Activated naive CD8-positive, alpha-beta T cell treated with anti-CD3 and anti-CD28 coated beads, Interleukin-2, amount 10 ng/mL, durations not matched to agents 7 days and 5 days (primary cell): Measurements from ENCODE around the gene MEX3C. TPM values are rescaled to one million over a fixed set of nuclear protein-coding genes. Genes with fewer than 3 reads are reported as not detected.

Experiments
- ATAC-seq: fragments of 150-1000 bp; cut with Tn5 transposase; one replicate; pipeline ENCODE4 v1.10.0; 2021; ENCODE audit warnings: low read depth, moderate library complexity
- POLR2A ChIA-PET: fragments of 350-600 bp; sonication (Branson Sonifier 250); formaldehyde crosslinking; loops from one replicate; lab custom pipeline; 2021; ENCODE audit warnings: antibody characterized with exemption; lab: Charles Lee
- DNase-seq: peaks from one replicate; pipeline ENCODE4 v3.0.0; 2021
- H3K27ac Mint-ChIP-seq: one replicate; pipeline ENCODE4 v1.8.0; 2022; ENCODE audit warnings: mild to moderate bottlenecking, mixed read lengths
- H3K27me3 Mint-ChIP-seq: one replicate; pipeline ENCODE4 v1.8.0; 2022; ENCODE audit warnings: mild to moderate bottlenecking, moderate library complexity, mixed read lengths
- H3K36me3 Mint-ChIP-seq: one replicate; pipeline ENCODE4 v1.8.0; 2021; ENCODE audit warnings: mild to moderate bottlenecking, mixed read lengths
- H3K4me1 Mint-ChIP-seq: one replicate; pipeline ENCODE4 v1.8.0; 2021; ENCODE audit warnings: mixed read lengths
- H3K4me3 Mint-ChIP-seq: one replicate; pipeline ENCODE4 v1.8.0; 2022; ENCODE audit warnings: mild to moderate bottlenecking, moderate library complexity, mixed read lengths
- H3K9me3 Mint-ChIP-seq: one replicate; pipeline ENCODE4 v1.8.0; 2021; ENCODE audit warnings: mixed read lengths
- total RNA-seq, 2 experiments: library from RNA; stranded (reverse); gene quantifications; one replicate each; pipeline ENCODE4 v1.2.3, GENCODE V29; 2021

Gene MEX3C
- total RNA-seq, 2 experiments from 2014 or later = 53.3 to 60.7 TPM

DNA sequence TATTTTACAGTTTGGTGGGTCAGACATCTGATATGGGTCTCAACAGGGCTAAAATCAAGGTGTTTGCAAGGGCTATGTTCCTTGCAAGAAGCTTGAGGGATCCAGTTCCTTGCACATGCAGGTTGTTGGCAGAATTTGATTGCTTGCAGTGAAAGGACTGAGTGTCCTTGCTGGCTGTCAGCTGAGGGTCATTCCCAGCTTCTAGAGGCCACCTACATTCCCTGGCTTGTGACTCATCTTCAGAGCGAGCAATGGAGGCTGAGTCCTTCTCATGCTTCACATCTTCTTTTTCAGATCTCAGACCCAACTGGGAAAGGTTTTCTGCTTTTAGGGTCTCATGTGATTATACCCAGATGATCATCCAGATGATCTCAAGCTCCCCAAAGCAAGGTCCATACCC lies 12.4 kb downstream of the MEX3C start:
- H3K4me1 Mint-ChIP-seq = peaks cover 36% of the 10 kb centered on the region
- no peak for ATAC-seq
- H3K27ac Mint-ChIP-seq = no peak overlapping the region
- H3K9me3 Mint-ChIP-seq = no peaks in the 10 kb centered on the region
- no peak overlapping the region for H3K4me3 Mint-ChIP-seq
- POLR2A ChIA-PET = interaction anchor here (2.3 kb wide), 1 partner anchor 11 kb away, joined by 7 read pairs; the partner anchor contains the start of gene MEX3C
- H3K27me3 Mint-ChIP-seq = no peaks in the 10 kb centered on the region
- no peak for DNase-seq
- H3K36me3 Mint-ChIP-seq = peaks cover 38% of the 10 kb centered on the region

DNA sequence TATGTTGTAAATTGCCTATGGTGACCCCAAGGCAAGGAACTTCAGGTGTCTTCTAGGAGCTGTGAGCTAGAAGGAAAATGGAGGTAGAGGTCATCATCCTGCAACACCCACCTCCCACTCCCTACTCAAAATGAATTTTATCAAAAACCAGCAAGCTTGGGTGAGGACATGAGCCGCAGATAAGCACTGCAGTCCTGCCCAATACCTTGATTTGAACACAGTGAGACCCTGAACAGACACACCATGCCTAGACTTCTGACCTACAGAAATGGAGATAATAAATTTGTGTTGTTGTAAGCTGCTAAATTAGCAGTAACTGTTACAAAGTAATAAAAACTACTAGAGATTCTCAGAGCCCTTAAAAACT lies 13.4 kb downstream of the MEX3C start:
- H3K9me3 Mint-ChIP-seq = no peaks in the 10 kb centered on the region
- no peak for ATAC-seq
- DNase-seq = no peak
- H3K27me3 Mint-ChIP-seq = no peaks in the 10 kb centered on the region
- H3K4me1 Mint-ChIP-seq = peaks cover 34% of the 10 kb centered on the region
- no peak overlapping the region for H3K27ac Mint-ChIP-seq
- POLR2A ChIA-PET = interaction anchor here (2.3 kb wide), 1 partner anchor 12 kb away, joined by 7 read pairs; the partner anchor contains the start of gene MEX3C
- H3K36me3 Mint-ChIP-seq = peaks cover 38% of the 10 kb centered on the region
- no peak overlapping the region for H3K4me3 Mint-ChIP-seq

DNA sequence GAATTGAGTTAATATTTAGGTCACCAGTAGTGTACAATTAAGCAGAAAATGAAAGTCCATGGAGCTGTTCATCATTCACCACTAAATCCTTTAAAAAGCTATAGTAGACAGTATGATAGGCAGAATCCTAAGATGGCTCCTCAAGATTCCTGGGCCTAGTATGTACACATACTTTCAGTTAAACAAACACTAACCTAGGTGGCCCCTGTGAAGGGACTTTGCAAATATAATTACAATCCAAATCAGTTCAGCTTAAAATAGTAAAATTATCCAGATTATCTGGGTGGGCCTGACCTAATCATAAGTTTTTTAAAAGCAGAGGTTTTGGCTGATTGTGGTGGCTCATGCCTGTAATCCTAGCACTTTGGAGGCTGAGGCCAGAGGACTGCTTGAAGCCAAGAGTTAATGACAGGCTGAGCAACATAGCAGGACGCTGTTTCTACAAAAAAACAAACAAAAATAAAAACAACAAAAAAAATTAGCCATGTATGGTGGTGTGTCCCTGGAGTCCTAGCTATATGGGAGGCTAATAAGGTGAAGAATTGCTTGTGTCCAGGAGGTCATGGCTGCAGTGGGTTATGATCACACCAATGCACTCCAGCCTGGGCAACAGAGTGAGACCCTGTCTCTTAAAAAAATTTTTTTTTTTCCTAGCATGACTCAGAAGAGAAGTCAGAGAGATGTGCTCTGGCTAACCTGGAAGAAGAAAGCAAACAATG lies 13.9 kb downstream of the MEX3C start:
- DNase-seq (no peak), ATAC-seq (no peak)
- Mint-ChIP-seq H3K4me3 (no peak overlapping the region), H3K9me3 (no peaks in the 10 kb centered on the region), H3K36me3 (peaks cover 38% of the 10 kb centered on the region), H3K27ac (no peak overlapping the region), H3K27me3 (no peaks in the 10 kb centered on the region), H3K4me1 (peaks cover 31% of the 10 kb centered on the region)
- POLR2A ChIA-PET = interaction anchor here (2.3 kb wide), 1 partner anchor 13 kb away, joined by 7 read pairs; the partner anchor contains the start of gene MEX3C

DNA sequence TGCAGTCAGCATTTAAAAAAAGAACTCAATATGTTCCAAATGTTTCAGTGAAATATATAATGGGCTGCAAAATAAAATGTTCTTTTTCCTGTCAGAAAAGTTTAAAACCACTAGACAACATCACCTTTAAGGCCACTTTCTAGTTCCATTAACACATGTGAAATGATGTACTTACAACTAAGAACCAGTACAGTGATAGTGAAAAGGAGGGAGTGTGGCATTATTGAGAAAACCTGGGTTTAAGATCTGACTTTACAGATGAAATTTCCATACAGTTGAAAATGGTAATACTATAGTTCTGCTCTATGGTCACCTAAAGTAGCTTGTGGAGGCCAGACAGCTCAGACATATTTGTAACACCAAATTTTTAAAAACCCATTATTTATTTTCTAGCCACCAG lies 14.7 kb downstream of the MEX3C start:
- DNase-seq (no peak), ATAC-seq (no peak)
- H3K27me3 Mint-ChIP-seq = no peaks in the 10 kb centered on the region
- POLR2A ChIA-PET = interaction anchor here (2.3 kb wide), 1 partner anchor 14 kb away, joined by 7 read pairs; the partner anchor contains the start of gene MEX3C
- peaks cover 27% of the 10 kb centered on the region for H3K4me1 Mint-ChIP-seq
- H3K27ac Mint-ChIP-seq = no peak overlapping the region
- H3K9me3 Mint-ChIP-seq = no peaks in the 10 kb centered on the region
- H3K36me3 Mint-ChIP-seq = peaks cover 39% of the 10 kb centered on the region
- no peak overlapping the region for H3K4me3 Mint-ChIP-seq

GRCh38 chr18:51171625-51172259 lies 25.7 kb downstream of the MEX3C start:
- Mint-ChIP-seq H3K27me3 (no peaks in the 10 kb centered on the region), H3K27ac (peak overlapping the region; percentile 48), H3K4me1 (peaks cover 46% of the 10 kb centered on the region), H3K9me3 (no peaks in the 10 kb centered on the region), H3K36me3 (peaks cover 19% of the 10 kb centered on the region), H3K4me3 (peak overlapping the region; percentile 33)
- POLR2A ChIA-PET = interaction anchor here (2.4 kb wide), 1 partner anchor 24 kb away, joined by 12 read pairs; the partner anchor contains the start of gene MEX3C
- no peak for DNase-seq
- peak; percentile 12 for ATAC-seq

GRCh38 chr18:51171223-51171622 lies 26.3 kb downstream of the MEX3C start:
- POLR2A ChIA-PET = interaction anchor here (2.4 kb wide), 1 partner anchor 25 kb away, joined by 12 read pairs; the partner anchor contains the start of gene MEX3C
- no peak overlapping the region for H3K4me3 Mint-ChIP-seq
- no peaks in the 10 kb centered on the region for H3K9me3 Mint-ChIP-seq
- DNase-seq = no peak
- peak; percentile 34 for ATAC-seq
- no peaks in the 10 kb centered on the region for H3K27me3 Mint-ChIP-seq
- peaks cover 14% of the 10 kb centered on the region for H3K36me3 Mint-ChIP-seq
- H3K27ac Mint-ChIP-seq = peak overlapping the region; percentile 48
- peaks cover 45% of the 10 kb centered on the region for H3K4me1 Mint-ChIP-seq

DNA sequence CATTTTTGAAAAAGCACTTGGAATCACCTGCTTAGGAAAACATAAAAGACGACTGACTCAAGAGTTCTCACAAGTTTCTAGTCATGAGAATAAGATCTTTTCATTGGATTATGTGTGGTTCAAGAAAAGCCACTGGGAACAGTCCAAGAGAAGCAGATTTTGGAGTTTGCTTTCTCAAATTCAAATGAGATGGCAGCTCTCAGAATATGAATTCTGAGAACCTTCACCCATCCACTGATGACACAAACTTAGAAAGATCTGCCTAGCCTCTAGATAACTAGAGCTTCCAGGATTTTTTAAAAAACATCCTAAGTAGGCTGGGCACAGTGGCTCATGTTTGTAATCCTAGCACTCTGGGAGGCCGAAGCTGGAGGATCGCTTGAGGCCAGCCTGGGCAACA lies 26.8 kb downstream of the MEX3C start:
- H3K9me3 Mint-ChIP-seq = no peaks in the 10 kb centered on the region
- H3K36me3 Mint-ChIP-seq = peaks cover 9% of the 10 kb centered on the region
- DNase-seq (no peak), ATAC-seq (no peak)
- no peak overlapping the region for H3K4me3 Mint-ChIP-seq
- H3K4me1 Mint-ChIP-seq = peaks cover 46% of the 10 kb centered on the region
- POLR2A ChIA-PET = interaction anchor here (2.4 kb wide), 1 partner anchor 25 kb away, joined by 12 read pairs; the partner anchor contains the start of gene MEX3C
- H3K27me3 Mint-ChIP-seq = no peaks in the 10 kb centered on the region
- peak overlapping the region; percentile 75 for H3K27ac Mint-ChIP-seq

GRCh38 chr18:51169731-51170130 lies 27.8 kb downstream of the MEX3C start:
- POLR2A ChIA-PET = interaction anchor here (2.4 to 2.6 kb wide), 2 partner anchors 26 to 27 kb away, joined by 12 to 20 read pairs; partner anchors contain the start of gene MEX3C
- ATAC-seq = peak; percentile 27
- no peaks in the 10 kb centered on the region for H3K27me3 Mint-ChIP-seq
- no peak for DNase-seq
- peak overlapping the region; percentile 14 for H3K4me3 Mint-ChIP-seq
- peaks cover 7% of the 10 kb centered on the region for H3K36me3 Mint-ChIP-seq
- peaks cover 52% of the 10 kb centered on the region for H3K4me1 Mint-ChIP-seq
- H3K9me3 Mint-ChIP-seq = no peaks in the 10 kb centered on the region
- H3K27ac Mint-ChIP-seq = peak overlapping the region; percentile 58

DNA sequence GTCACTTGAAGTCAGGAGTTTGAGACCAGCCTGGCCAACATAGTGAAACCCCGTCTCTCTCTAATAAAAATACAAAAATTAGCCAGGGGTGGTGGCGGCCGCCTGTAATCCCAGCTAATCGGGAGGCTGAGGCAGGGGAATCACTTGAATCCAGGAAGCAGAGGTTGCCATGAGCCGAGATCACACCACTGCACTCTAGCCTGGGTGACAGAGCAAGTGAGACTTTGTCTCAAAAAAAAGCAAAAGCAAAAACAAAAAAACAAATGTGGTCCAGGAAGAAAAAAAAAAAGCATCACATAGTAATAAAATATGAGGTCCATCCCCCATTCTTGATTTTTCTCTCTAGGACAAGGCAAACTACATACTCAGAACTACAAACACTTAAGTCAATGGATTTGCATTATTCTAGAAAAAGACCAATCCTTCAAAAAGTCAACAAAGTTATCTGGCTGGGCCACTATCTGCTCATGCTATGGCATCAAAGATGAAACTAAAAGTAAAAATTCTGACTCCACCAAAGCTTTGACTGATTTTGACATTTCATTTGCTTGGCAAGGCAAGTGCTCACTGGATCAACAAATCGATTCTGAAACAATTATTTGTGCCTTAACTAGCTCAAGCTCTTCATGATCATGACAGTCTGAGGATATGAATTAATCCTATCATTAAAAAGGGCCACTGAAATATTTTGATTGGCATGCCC lies 28.4 kb downstream of the MEX3C start:
- peaks cover 5% of the 10 kb centered on the region for H3K36me3 Mint-ChIP-seq
- H3K27ac Mint-ChIP-seq = peak overlapping the region; percentile 58
- peak; percentile 65 for ATAC-seq
- H3K4me3 Mint-ChIP-seq = peak overlapping the region; percentile 35
- peaks cover 54% of the 10 kb centered on the region for H3K4me1 Mint-ChIP-seq
- no peaks in the 10 kb centered on the region for H3K9me3 Mint-ChIP-seq
- POLR2A ChIA-PET = interaction anchor here (2.6 kb wide), 1 partner anchor 28 kb away, joined by 20 read pairs; the partner anchor contains the start of gene MEX3C
- no peak for DNase-seq
- H3K27me3 Mint-ChIP-seq = no peaks in the 10 kb centered on the region

DNA sequence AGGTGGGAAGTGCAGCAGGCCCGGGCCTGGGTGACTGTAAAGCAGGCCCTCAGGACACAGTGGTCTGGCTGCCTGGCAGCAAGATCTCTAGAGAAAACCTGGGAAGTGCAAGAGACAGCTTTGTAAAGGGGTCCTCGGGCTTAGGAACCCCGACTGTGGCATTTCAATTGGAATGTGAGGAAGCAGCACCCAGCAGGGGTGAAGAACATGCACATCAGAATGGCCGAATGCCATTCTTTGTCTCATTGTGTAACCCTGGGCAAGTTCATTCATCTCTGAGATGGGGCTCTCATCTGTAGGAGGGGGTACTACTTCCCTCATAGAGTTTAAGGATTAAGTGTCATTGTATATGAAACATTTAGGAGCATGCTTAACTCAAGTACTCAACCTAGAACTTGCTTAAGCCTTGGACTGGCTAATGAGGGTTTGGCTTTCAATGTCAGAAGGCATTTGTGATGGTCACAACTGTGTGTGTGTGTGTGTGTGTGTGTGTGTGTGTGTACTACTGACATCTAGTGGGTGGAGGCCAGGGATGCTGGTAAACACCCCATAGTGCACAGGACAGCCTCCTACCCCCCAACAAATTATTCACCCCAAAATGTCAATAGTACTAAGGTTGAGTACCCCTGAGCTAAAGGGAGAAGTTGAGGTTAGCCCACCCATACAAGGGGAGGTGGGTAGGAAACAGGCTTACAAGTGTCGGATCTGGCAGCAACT lies 29.3 kb downstream of the MEX3C start:
- no peaks in the 10 kb centered on the region for H3K9me3 Mint-ChIP-seq
- peaks cover 59% of the 10 kb centered on the region for H3K4me1 Mint-ChIP-seq
- peaks cover 2% of the 10 kb centered on the region for H3K36me3 Mint-ChIP-seq
- ATAC-seq = no peak
- no peaks in the 10 kb centered on the region for H3K27me3 Mint-ChIP-seq
- POLR2A ChIA-PET = interaction anchor here (2.6 kb wide), 1 partner anchor 29 kb away, joined by 20 read pairs; the partner anchor contains the start of gene MEX3C
- no peak for DNase-seq
- no peak overlapping the region for H3K4me3 Mint-ChIP-seq
- peak overlapping the region; percentile 58 for H3K27ac Mint-ChIP-seq

DNA sequence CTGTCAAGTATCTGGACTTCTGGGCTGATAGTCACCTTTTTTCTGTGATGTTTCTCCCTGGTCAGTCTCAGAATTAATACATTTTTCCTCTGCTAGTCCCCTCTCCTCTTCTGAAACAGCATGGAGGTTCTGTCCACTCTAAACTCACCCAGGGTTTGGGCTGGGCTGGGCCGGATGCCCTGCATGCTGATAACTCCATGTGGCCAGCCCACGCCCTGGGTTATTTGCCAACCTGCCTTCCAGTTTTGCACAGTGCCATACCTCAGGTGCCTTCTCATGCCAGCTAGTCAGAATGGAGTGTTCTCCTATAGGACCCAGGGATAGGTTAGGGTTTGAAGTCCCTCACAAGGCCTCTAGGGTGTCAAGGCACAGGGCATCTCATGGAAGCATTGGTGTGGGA lies 32.2 kb downstream of the MEX3C start:
- Mint-ChIP-seq H3K9me3 (no peaks in the 10 kb centered on the region), H3K27ac (no peak overlapping the region), H3K27me3 (no peaks in the 10 kb centered on the region), H3K4me3 (no peak overlapping the region), H3K4me1 (peaks cover 50% of the 10 kb centered on the region), H3K36me3 (no peaks in the 10 kb centered on the region)
- POLR2A ChIA-PET = no interaction called here
- ATAC-seq (no peak), DNase-seq (no peak)

- H3K36me3 Mint-ChIP-seq = no peaks in the 10 kb centered on the region
- H3K27ac Mint-ChIP-seq = no peak overlapping the region
- ATAC-seq = no peak
- no peak for DNase-seq
- H3K27me3 Mint-ChIP-seq = no peaks in the 10 kb centered on the region
- POLR2A ChIA-PET = interaction anchor here (1.5 to 1.7 kb wide), 2 partner anchors 11 to 28 kb away, joined by 3 to 9 read pairs; no protein-coding TSS in a partner anchor
- no peak overlapping the region for H3K4me3 Mint-ChIP-seq
- H3K9me3 Mint-ChIP-seq = no peaks in the 10 kb centered on the region
- peaks cover 49% of the 10 kb centered on the region for H3K4me1 Mint-ChIP-seq
These were observed 32.7 kb downstream of the MEX3C start for GRCh38 chr18:51164761-51165281.
